Stomach (tissue), 9 donors: ENCODE measurements around the gene DCAF10. TPM values are rescaled to one million over a fixed set of nuclear protein-coding genes. Genes with fewer than 3 reads are reported as not detected.

Experiments used
- DNase-seq, 2 donors: peaks; one replicate each; pipeline versions ENCODE4 v3.0.0 to v3.0.0-alpha.2; 2013 to 2019
- H3K27ac ChIP-seq, 5 donors: fragments of 200-600 bp in 4 of 5; sonication (generic) in 4 of 5; one replicate each; pipeline ENCODE4 v1.5.1; 2013 to 2019; ENCODE audit warnings: mild to moderate bottlenecking in 1 of 5, moderate library complexity in 1 of 5
- H3K27me3 ChIP-seq, 3 donors: fragments of 200-600 bp; sonication (generic); one replicate each; pipeline ENCODE4 v1.5.1; 2017 to 2019; ENCODE audit warnings: mixed run types in 1 of 3
- H3K36me3 ChIP-seq, 4 donors: fragments of 200-600 bp; sonication (generic); 1 replicate in 3 of 4; 2 replicates in 1 of 4; pipeline ENCODE4 v1.5.1; 2016 to 2019
- H3K4me1 ChIP-seq, 4 donors: fragments of 200-600 bp; sonication (generic); one replicate each; pipeline ENCODE4 v1.5.1; 2016 to 2019
- H3K4me3 ChIP-seq, 4 donors: fragments of 200-600 bp; sonication (generic) in 3 of 4; one replicate each; pipeline ENCODE4 v1.5.1; 2016 to 2019; ENCODE audit warnings: mild to moderate bottlenecking in 1 of 4
- H3K9me3 ChIP-seq, 4 donors: fragments of 200-600 bp; sonication (generic); one replicate each; pipeline ENCODE4 v1.5.1; 2016 to 2019
- EP300 ChIP-seq: sonication (generic); formaldehyde crosslinking; IDR thresholded peaks from one replicate; pipeline ENCODE4 v1.6.1; 2017; ENCODE audit warnings: antibody characterized with exemption
- POLR2A ChIP-seq, 4 donors: fragments of 450-650 bp; IDR thresholded peaks; one replicate each; pipeline ENCODE4 v1.6.1; 2016; ENCODE audit warnings: antibody characterized with exemption in 4 of 4, control low read depth in 2 of 4, mild to moderate bottlenecking in 1 of 4, moderate library complexity in 1 of 4
- POLR2AphosphoS5 ChIP-seq, 3 donors: sonication (generic); formaldehyde crosslinking; IDR thresholded peaks; one replicate each; pipeline ENCODE4 v1.6.1; 2016; ENCODE audit warnings: antibody characterized with exemption in 3 of 3
- WGBS, 5 donors: extraction: QIAGEN DNeasy Blood & Tissue Kit in 3 of 5; methylation state at CpG; one replicate each; pipeline versions ENCODE4 v1.1.5 to v1.1.7; 2013 to 2018; 5-methylcytosine and 5-hydroxymethylcytosine counted together
- intact Hi-C: fragments of 100-400 bp; cut with DNase I; formaldehyde crosslinking; loops from one replicate; pipeline ENCODE4 v1.15.1; 2023; ENCODE audit warnings: low total_unique reads
- polyA plus RNA-seq, 3 donors: library from polyadenylated mRNA; stranded (reverse); fragments of 200-250 nt; gene quantifications; one replicate each; pipeline ENCODE4 v1.2.3, GENCODE V29; 2013
- total RNA-seq, 5 donors: library from RNA; depleted of rRNA; stranded (reverse); fragments of >200 nt; gene quantifications; one replicate each; pipeline versions ENCODE4 v1.1.0 to v1.2.3, GENCODE V29; 2014 to 2016
- TF ChIP-seq, protein P1 (sequence below), 7 experiments: fragments of 450-650 bp in 4 of 7; fragments of 200-600 bp in 3 of 7; sonication (generic) in 3 of 7; IDR thresholded peaks; one replicate each; pipeline ENCODE4 v1.5.1; 2016 to 2019; ENCODE audit warnings: antibody characterized with exemption in 7 of 7, control low read depth in 2 of 7, mild to moderate bottlenecking in 1 of 7
- donor health status: healthy with polysubstance abuse.
- donor health status: Bipolar disorder and iron deficiency.
- donor health status: healthy.

The DCAF10 gene
- total and polyA plus RNA-seq, 8 donors, result 5.9 to 39.7 (median 22.1) TPM

DNA sequence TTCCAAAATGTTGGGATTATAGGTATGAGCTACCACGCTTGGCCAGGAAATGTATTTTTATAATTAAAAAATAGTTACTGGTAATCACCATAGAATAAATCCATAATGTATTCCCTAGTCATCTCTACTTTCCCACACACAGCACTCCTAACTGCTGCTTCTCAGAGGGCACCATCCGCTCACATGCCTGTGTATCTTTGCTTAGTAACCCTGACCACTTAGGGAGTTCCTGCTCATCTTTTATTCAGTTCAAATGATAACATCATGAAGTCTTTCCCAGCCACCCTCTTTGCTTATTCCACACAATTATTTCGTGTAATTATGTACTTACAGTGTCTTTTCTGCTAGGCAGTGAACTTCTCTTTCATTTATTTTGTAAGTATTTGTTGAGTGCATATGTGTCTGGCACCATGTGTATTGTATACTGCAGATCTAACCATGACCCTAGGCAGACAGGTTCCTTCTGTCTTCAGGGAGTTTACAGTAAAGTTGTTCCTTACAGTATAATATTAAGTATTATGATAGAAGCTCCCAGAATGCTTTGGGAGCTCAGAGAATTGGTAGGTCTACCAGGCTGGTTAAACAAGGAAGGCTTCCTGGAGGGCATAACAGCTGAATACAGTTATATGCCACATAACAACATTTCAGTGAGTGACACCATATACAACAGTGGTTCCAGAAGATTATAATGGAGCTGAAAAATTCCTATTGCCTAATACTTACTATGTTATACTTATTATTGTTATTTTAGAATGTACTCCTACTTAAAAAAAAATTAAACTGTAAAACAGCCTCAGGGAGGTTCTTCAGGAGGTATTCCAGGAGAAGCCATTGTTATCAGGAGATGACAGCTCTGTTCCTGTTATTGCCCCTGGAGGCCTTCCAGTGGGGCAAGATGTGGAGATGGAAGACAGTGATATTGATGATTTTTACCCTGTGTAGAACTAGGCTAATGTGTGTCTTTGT lies 39.2 kb downstream of the DCAF10 start:
- H3K27me3 ChIP-seq, result no peaks in the 10 kb centered on the region
- no peaks in the 10 kb centered on the region for H3K9me3 ChIP-seq
- no peaks in the 10 kb centered on the region for H3K4me1 ChIP-seq
- H3K36me3 ChIP-seq, result peaks cover 0 to 38% (median 23%) of the 10 kb centered on the region in 4 donors
- TF ChIP-seq POLR2AphosphoS5 (IDR thresholded peaks at IDR 0.05) (no peak), EP300 (no peak), POLR2A (IDR thresholded peaks at IDR 0.05) (no peak)
- TF ChIP-seq, protein P1, sequence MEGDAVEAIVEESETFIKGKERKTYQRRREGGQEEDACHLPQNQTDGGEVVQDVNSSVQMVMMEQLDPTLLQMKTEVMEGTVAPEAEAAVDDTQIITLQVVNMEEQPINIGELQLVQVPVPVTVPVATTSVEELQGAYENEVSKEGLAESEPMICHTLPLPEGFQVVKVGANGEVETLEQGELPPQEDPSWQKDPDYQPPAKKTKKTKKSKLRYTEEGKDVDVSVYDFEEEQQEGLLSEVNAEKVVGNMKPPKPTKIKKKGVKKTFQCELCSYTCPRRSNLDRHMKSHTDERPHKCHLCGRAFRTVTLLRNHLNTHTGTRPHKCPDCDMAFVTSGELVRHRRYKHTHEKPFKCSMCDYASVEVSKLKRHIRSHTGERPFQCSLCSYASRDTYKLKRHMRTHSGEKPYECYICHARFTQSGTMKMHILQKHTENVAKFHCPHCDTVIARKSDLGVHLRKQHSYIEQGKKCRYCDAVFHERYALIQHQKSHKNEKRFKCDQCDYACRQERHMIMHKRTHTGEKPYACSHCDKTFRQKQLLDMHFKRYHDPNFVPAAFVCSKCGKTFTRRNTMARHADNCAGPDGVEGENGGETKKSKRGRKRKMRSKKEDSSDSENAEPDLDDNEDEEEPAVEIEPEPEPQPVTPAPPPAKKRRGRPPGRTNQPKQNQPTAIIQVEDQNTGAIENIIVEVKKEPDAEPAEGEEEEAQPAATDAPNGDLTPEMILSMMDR (IDR thresholded peaks at IDR 0.05), result no peak
- no peak overlapping the region for H3K27ac ChIP-seq
- no peak for DNase-seq
- H3K4me3 ChIP-seq, result no peak overlapping the region
- intact Hi-C loops, result no loop called here
- WGBS, 5 donors, result 87 to 99% (median 94%) methylated on average over 3 of the region's 3 CpGs

GRCh38 chr9:37840560-37841194 lies 40.1 kb downstream of the DCAF10 start:
- WGBS, 5 donors, result 87 to 96% (median 92%) methylated on average over 4 of the region's 4 CpGs

GRCh38 chr9:37852222-37852621 lies 51.6 kb downstream of the DCAF10 start:
- no peak for TF ChIP-seq POLR2AphosphoS5 (IDR thresholded peaks at IDR 0.05)
- TF ChIP-seq, protein P1 (IDR thresholded peaks at IDR 0.05), result no peak
- TF ChIP-seq EP300, result no peak
- no peak for TF ChIP-seq POLR2A (IDR thresholded peaks at IDR 0.05)
- no peak for DNase-seq
- Histone ChIP-seq H3K4me1 (no peaks in the 10 kb centered on the region), H3K27ac (no peak overlapping the region), H3K9me3 (no peaks in the 10 kb centered on the region), H3K36me3 (peaks cover 0 to 32% (median 24%) of the 10 kb centered on the region in 4 donors), H3K4me3 (no peak overlapping the region), H3K27me3 (no peaks in the 10 kb centered on the region)
- 92 to 98% (median 95%) methylated on average over 2 of the region's 2 CpGs for WGBS, 5 donors
- intact Hi-C loops, result no loop called here

More at GRCh38 chr9:37840560-37841194, 40.1 kb downstream of the DCAF10 start:
- no peak for TF ChIP-seq POLR2A (IDR thresholded peaks at IDR 0.05)
- peaks cover 0 to 29% (median 15%) of the 10 kb centered on the region in 4 donors for H3K36me3 ChIP-seq
- H3K27ac ChIP-seq, result no peak overlapping the region
- H3K4me1 ChIP-seq, result no peaks in the 10 kb centered on the region
- DNase-seq, result no peak
- intact Hi-C loops, result no loop called here
- H3K27me3 ChIP-seq, result no peaks in the 10 kb centered on the region
- no peaks in the 10 kb centered on the region for H3K9me3 ChIP-seq
- H3K4me3 ChIP-seq, result no peak overlapping the region

- no peaks in the 10 kb centered on the region for H3K27me3 ChIP-seq
- TF ChIP-seq POLR2A (IDR thresholded peaks at IDR 0.05) (no peak), EP300 (no peak), POLR2AphosphoS5 (IDR thresholded peaks at IDR 0.05) (no peak)
- TF ChIP-seq, protein P1 (IDR thresholded peaks at IDR 0.05), result no peak
- 94 to 97% (median 95%) methylated on average over 1 of the region's 1 CpG for WGBS, 5 donors
- no peak overlapping the region for H3K27ac ChIP-seq
- DNase-seq, result no peak
- peaks cover 10 to 66% (median 63%) of the 10 kb centered on the region in 4 donors for H3K36me3 ChIP-seq
- no peak overlapping the region for H3K4me3 ChIP-seq
- intact Hi-C loops, result no loop called here
- H3K4me1 ChIP-seq, result no peaks in the 10 kb centered on the region
- H3K9me3 ChIP-seq, result no peaks in the 10 kb centered on the region
These were observed 56.0 kb downstream of the DCAF10 start for GRCh38 chr9:37856551-37856950.
